Measurements from ENCODE around the gene FGFRL1.

FGFRL1 gene

GRCh38 chr4:1024882-1025545 is 13.6 kb downstream of the FGFRL1 start:
- DNase-seq = no peak

- DNase-seq = no peak
These were observed 14.7 kb downstream of the FGFRL1 start for GRCh38 chr4:1026115-1026514.

GRCh38 chr4:1027219-1027914 is 15.9 kb downstream of the FGFRL1 start:
- DNase-seq = no peak

GRCh38 chr4:1027915-1028238 is 16.5 kb downstream of the FGFRL1 start:
- no peak for DNase-seq

- DNase-seq = no peak
These were observed 17.3 kb downstream of the FGFRL1 start for GRCh38 chr4:1028574-1029220.

- no peak for DNase-seq
These were observed 18.1 kb downstream of the FGFRL1 start for GRCh38 chr4:1029529-1029928.

- no peak for DNase-seq
These were observed 18.6 kb downstream of the FGFRL1 start for GRCh38 chr4:1030031-1030430.

GRCh38 chr4:1030559-1030958 is 19.1 kb downstream of the FGFRL1 start:
- no peak for DNase-seq

GRCh38 chr4:1031346-1031745 is 19.9 kb downstream of the FGFRL1 start:
- no peak for DNase-seq

- DNase-seq = no peak
These were observed 20.8 kb downstream of the FGFRL1 start for GRCh38 chr4:1031956-1032795.

- no peak for DNase-seq
These were observed 21.4 kb downstream of the FGFRL1 start for GRCh38 chr4:1032861-1033260.

GRCh38 chr4:1033840-1034551 is 22.6 kb downstream of the FGFRL1 start:
- no peak for DNase-seq

- DNase-seq = no peak
These were observed 24.1 kb downstream of the FGFRL1 start for GRCh38 chr4:1035510-1035909.

- no peak for DNase-seq
These were observed 24.7 kb downstream of the FGFRL1 start for GRCh38 chr4:1036095-1036494.

- DNase-seq = no peak
These were observed 25.8 kb downstream of the FGFRL1 start for GRCh38 chr4:1036976-1037810.

GRCh38 chr4:1038948-1039492 is 27.6 kb downstream of the FGFRL1 start:
- no peak for DNase-seq

GRCh38 chr4:1039493-1040343 is 28.3 kb downstream of the FGFRL1 start:
- no peak for DNase-seq

- DNase-seq = no peak
These were observed 29.1 kb downstream of the FGFRL1 start for GRCh38 chr4:1040344-1041146.

GRCh38 chr4:1041147-1041935 is 29.9 kb downstream of the FGFRL1 start:
- DNase-seq = no peak

Measured in NCI-H1105 treated with DMSO at 0.1 percent for 48 hours (cell line).